Naive thymus-derived CD4-positive, alpha-beta T cell (primary cell): ENCODE results near the gene LAGE3. TPM values are rescaled to one million over a fixed set of nuclear protein-coding genes. Genes with fewer than 3 reads are reported as not detected.

Source experiments
- ATAC-seq: fragments of 150-1000 bp; cut with Tn5 transposase; 2 replicates; pipeline ENCODE4 v1.10.0; 2021; ENCODE audit warnings: mild to moderate bottlenecking, moderate library complexity
- CTCF ChIA-PET: fragments of 350-600 bp; sonication (Branson Sonifier 250); formaldehyde crosslinking; loops from one replicate; lab custom pipeline; 2021; ENCODE audit warnings: antibody characterized with exemption; lab: Charles Lee
- POLR2A ChIA-PET: fragments of 350-600 bp; sonication (Branson Sonifier 250); formaldehyde crosslinking; loops from one replicate; lab custom pipeline; 2021; ENCODE audit warnings: antibody characterized with exemption, inconsistent platforms; lab: Charles Lee
- DNase-seq, 9 donors: peaks; one replicate each; pipeline versions ENCODE4 v3.0.0 to v3.0.0-alpha.2; 2020 to 2022; ENCODE audit warnings: mixed read lengths in 1 of 9
- H3K27ac ChIP-seq: one replicate; pipeline ENCODE4 v1.7.0; 2013; ENCODE audit warnings: mild to moderate bottlenecking, low read depth, low read length, moderate library complexity
- H3K27me3 ChIP-seq, 2 donors: one replicate each; pipeline ENCODE4 v1.7.0; 2013; ENCODE audit warnings: low read length in 2 of 2, mild to moderate bottlenecking in 2 of 2, moderate library complexity in 2 of 2; ENCODE audit not compliant: control insufficient read depth in 2 of 2, insufficient read depth in 2 of 2
- H3K36me3 ChIP-seq, 3 experiments: 1 replicate in 2 of 3; 2 replicates in 1 of 3; pipeline ENCODE4 v1.7.0; 2013; ENCODE audit warnings: low read length in 3 of 3, mild to moderate bottlenecking in 3 of 3, moderate library complexity in 1 of 3; ENCODE audit not compliant: insufficient read depth in 3 of 3, control insufficient read depth in 2 of 3
- H3K4me1 ChIP-seq, 2 donors: one replicate each; pipeline ENCODE4 v1.7.0; 2013; ENCODE audit warnings: low read length in 2 of 2, mild to moderate bottlenecking in 2 of 2, moderate library complexity in 1 of 2; ENCODE audit not compliant: control insufficient read depth in 2 of 2, insufficient read depth in 2 of 2
- H3K4me3 ChIP-seq: 2 replicates; pipeline ENCODE4 v1.7.0; 2013; ENCODE audit warnings: mild to moderate bottlenecking, low read length
- H3K9me3 ChIP-seq, 3 experiments: 1 replicate in 2 of 3; 2 replicates in 1 of 3; pipeline ENCODE4 v1.7.0; 2013; ENCODE audit warnings: low read length in 3 of 3; ENCODE audit not compliant: control insufficient read depth in 2 of 3
- H3K27ac Mint-ChIP-seq, 9 donors: one replicate each; pipeline ENCODE4 v1.8.0; 2020 to 2022; ENCODE audit warnings: mixed read lengths in 9 of 9, mild to moderate bottlenecking in 8 of 9, moderate library complexity in 5 of 9, inconsistent platforms in 2 of 9
- H3K27me3 Mint-ChIP-seq, 5 donors: one replicate each; pipeline ENCODE4 v1.8.0; 2021 to 2022; ENCODE audit warnings: mixed read lengths in 5 of 5, mild to moderate bottlenecking in 1 of 5
- H3K36me3 Mint-ChIP-seq, 5 donors: one replicate each; pipeline ENCODE4 v1.8.0; 2020 to 2022; ENCODE audit warnings: mixed read lengths in 5 of 5, mild to moderate bottlenecking in 3 of 5, inconsistent platforms in 1 of 5
- H3K4me1 Mint-ChIP-seq, 7 donors: one replicate each; pipeline ENCODE4 v1.8.0; 2020 to 2022; ENCODE audit warnings: mixed read lengths in 7 of 7, mild to moderate bottlenecking in 3 of 7, inconsistent platforms in 1 of 7
- H3K4me3 Mint-ChIP-seq, 10 donors: one replicate each; pipeline ENCODE4 v1.8.0; 2020 to 2022; ENCODE audit warnings: mild to moderate bottlenecking in 10 of 10, mixed read lengths in 10 of 10, moderate library complexity in 6 of 10, inconsistent platforms in 2 of 10
- H3K9me3 Mint-ChIP-seq, 11 donors: one replicate each; pipeline ENCODE4 v1.8.0; 2020 to 2022; ENCODE audit warnings: mixed read lengths in 11 of 11, mild to moderate bottlenecking in 4 of 11, inconsistent platforms in 1 of 11, moderate library complexity in 1 of 11
- intact Hi-C, 2 donors: fragments of 100-400 bp; cut with micrococcal nuclease; formaldehyde crosslinking; loops; one replicate each; pipeline ENCODE4 v1.15.1; 2023
- polyA plus RNA-seq, 2 donors: library from polyadenylated mRNA; unstranded; fragments of 300-500 nt; fragmentation: Illumina TruSeq; gene quantifications; one replicate each; pipeline ENCODE4 v1.2.3, GENCODE V29; 2021
- total RNA-seq, 6 experiments: library from RNA in 5 of 6; stranded (reverse) in 5 of 6; gene quantifications; 1 replicate in 5 of 6; 2 replicates in 1 of 6; pipeline ENCODE4 v1.2.3 and lab custom pipeline; 2021 to 2026

Gene LAGE3
- total and polyA plus RNA-seq, 7 experiments from 2014 or later: 11.6 to 85.1 (median 21.2) TPM

DNA sequence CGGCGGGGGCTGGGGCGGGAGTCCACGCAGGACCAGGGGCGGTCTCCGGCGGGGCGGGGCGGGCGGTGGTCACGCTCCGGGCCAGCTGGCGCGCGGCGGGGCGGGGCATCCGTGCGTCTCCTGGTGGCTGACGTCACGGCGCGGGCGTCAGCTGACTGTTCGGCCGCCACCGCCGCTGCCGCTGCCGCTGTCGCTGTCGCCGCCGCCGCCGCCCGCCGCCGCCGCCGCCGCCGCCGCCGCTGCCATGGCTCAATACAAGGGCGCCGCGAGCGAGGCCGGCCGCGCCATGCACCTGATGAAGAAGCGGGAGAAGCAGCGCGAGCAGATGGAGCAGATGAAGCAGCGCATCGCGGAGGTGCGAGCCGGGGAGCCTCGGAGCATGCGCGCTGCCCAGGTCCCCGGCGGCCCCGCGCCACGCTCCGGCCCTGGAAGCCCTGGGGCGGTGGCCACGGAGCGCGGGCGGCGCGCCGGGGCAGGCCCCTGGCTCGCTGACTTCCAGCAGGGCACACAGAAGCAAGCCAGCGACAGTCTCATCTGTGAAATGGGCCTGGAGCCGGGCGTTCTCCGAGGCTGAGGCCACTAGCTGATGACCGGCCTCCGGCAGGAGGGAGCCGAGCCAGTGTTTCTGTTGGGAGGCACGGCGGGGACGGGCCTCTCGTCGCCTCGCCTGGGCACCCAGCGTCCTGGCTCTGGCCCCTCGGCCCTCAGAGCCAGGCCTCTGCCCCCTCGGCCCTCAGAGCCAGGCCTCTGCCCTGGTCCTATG is 34.9 kb downstream of the LAGE3 start, which contains the start of gene FAM50A:
Gene FAM50A, plus strand, starts transcription at position 150 of the 763 bp plus-strand sequence. Its CDS starts 95 bp downstream, at position 245.
- Mint-ChIP-seq H3K4me1 (peaks cover 0 to 29% (median 10%) of the 10 kb centered on the region in 7 donors), H3K36me3 (peaks cover 0 to 6% (median 0%) of the 10 kb centered on the region in 5 donors), H3K9me3 (peaks cover 0 to 3% (median 0%) of the 10 kb centered on the region in 11 donors), H3K4me3 (peak within 1 kb of the TSS; percentile 53 to 84 (median 78)), H3K27me3 (no peaks in the 10 kb centered on the region), H3K27ac (peak within 1 kb of the TSS in 6 of 9 donors; percentile 71 to 88 (median 78))
- Histone ChIP-seq H3K4me1 (peaks cover 6 to 14% of the 10 kb centered on the region in 2 donors), H3K27me3 (no peaks in the 10 kb centered on the region), H3K9me3 (no peaks in the 10 kb centered on the region), H3K36me3 (peaks cover 0 to 34% (median 0%) of the 10 kb centered on the region in 3 experiments), H3K4me3 (peak within 1 kb of the TSS; percentile 55), H3K27ac (peak within 1 kb of the TSS; percentile 74)
- ChIA-PET POLR2A (interaction anchor here (0.5 to 4.1 kb wide), 8 partner anchors 15 to 47 kb away, joined by 3 to 11 read pairs (median 4); partner anchors contain the start of genes ATP6AP1, RPL10, SLC10A3 and UBL4A), CTCF (no interaction called here)
- DNase-seq: peak; percentile 38 to 81 (median 53)
- peak; percentile 91 for ATAC-seq
- intact Hi-C loops: loop anchor here (1.0 to 5.0 kb wide), 3 partner anchors 13 to 33 kb away; partner anchors contain the start of gene LAGE3 (in 1 of the 2)

DNA sequence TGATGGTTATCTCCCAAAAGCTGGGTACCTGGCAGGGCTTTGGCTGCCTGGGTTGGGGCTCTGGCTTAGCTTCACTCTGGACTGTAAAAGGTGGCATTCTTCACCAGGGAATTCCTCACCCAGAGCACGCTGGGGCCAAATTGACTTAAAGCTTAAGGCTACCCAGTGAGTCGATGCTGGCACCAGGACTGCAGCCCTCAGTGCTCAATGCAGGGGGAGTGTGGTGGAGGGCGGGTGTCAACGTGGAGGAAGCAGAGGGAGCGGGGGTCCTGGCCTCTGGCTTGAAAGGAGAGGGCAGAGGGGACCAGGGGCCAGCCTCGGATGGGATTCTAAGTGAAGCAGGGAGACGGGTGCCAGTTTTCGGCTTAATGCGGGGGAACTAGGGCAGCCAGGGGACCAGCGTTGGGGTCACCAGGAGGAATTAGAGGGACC is 35.6 kb downstream of the LAGE3 start:
- ATAC-seq: peak; percentile 26
- no peaks in the 10 kb centered on the region for H3K27me3 Mint-ChIP-seq
- no peak for DNase-seq
- CTCF ChIA-PET: no interaction called here
- intact Hi-C loops: loop anchor here in 1 of 2 donors (2.0 to 5.0 kb wide), 2 partner anchors 13 to 34 kb away; partner anchors contain the start of gene LAGE3
- H3K4me1 ChIP-seq: peaks cover 6 to 14% of the 10 kb centered on the region in 2 donors
- H3K27ac Mint-ChIP-seq: peak overlapping the region in 6 of 9 donors; percentile 71 to 88 (median 78)
- H3K4me3 ChIP-seq: no peak overlapping the region
- peaks cover 0 to 3% (median 0%) of the 10 kb centered on the region in 11 donors for H3K9me3 Mint-ChIP-seq
- peaks cover 0 to 27% (median 0%) of the 10 kb centered on the region in 3 experiments for H3K36me3 ChIP-seq
- H3K27me3 ChIP-seq: no peaks in the 10 kb centered on the region
- peaks cover 0 to 35% (median 14%) of the 10 kb centered on the region in 7 donors for H3K4me1 Mint-ChIP-seq
- H3K4me3 Mint-ChIP-seq: peak overlapping the region; percentile 45 to 84 (median 78)
- H3K27ac ChIP-seq: peak overlapping the region; percentile 74
- POLR2A ChIA-PET: interaction anchor here (0.5 to 4.1 kb wide), 4 partner anchors 15 to 46 kb away, joined by 3 to 11 read pairs (median 6); partner anchors contain the start of genes ATP6AP1 and RPL10
- H3K36me3 Mint-ChIP-seq: peaks cover 0 to 7% (median 0%) of the 10 kb centered on the region in 5 donors
- no peaks in the 10 kb centered on the region for H3K9me3 ChIP-seq

DNA sequence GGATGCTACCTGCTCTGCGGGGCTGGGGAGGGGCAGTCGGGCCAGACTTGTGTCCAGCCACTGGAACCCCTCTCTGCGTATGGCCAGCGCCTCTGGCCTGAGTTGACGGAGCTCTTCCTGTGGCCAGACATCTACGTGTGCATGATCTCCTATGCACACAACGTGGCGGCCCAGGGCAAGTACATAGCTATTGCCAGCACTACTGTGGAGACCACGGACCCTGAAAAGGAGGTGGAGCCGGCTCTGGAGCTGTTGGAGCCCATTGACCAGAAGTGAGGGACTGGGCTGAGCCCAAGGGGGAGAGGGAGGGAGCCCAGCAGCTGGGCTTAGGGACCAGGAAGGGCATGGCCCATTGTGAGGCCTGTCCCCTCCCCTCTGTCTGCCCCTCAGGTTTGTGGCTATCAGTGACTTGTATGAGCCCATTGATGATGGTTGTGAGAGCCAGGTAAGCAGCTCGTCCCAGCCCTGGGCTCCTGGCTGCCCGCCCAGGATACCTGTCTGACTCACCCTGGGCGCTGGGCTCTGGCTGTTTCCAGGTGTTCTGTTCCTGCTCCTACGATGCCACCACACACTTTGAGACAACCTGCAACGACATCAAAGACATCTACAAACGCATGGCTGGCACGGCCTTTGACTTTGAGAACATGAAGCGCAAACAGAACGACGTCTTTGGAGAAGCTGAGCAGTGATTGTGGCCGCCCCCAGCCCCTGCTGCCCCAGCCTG is 36.9 kb downstream of the LAGE3 start:
- Histone ChIP-seq H3K27me3 (no peaks in the 10 kb centered on the region), H3K9me3 (no peaks in the 10 kb centered on the region), H3K36me3 (peaks cover 0 to 17% (median 0%) of the 10 kb centered on the region in 3 experiments), H3K27ac (peak overlapping the region; percentile 14), H3K4me1 (peaks cover 6 to 14% of the 10 kb centered on the region in 2 donors), H3K4me3 (no peak overlapping the region)
- ATAC-seq (no peak), DNase-seq (no peak)
- Mint-ChIP-seq H3K36me3 (peaks cover 0 to 4% (median 0%) of the 10 kb centered on the region in 5 donors), H3K27ac (peak overlapping the region in 7 of 9 donors; percentile 13 to 80 (median 36)), H3K4me3 (peak overlapping the region in 5 of 10 donors; percentile 4 to 84 (median 38)), H3K9me3 (peaks cover 0 to 3% (median 0%) of the 10 kb centered on the region in 11 donors), H3K27me3 (no peaks in the 10 kb centered on the region), H3K4me1 (peaks cover 0 to 42% (median 20%) of the 10 kb centered on the region in 7 donors)
- intact Hi-C loops: loop anchor here in 1 of 2 donors (2.0 to 5.0 kb wide), 2 partner anchors 15 to 35 kb away; partner anchors contain the start of gene LAGE3
- CTCF ChIA-PET: no interaction called here
- POLR2A ChIA-PET: interaction anchor here (0.8 to 3.1 kb wide), 3 partner anchors 14 to 48 kb away, joined by 3 to 17 read pairs (median 6); partner anchors contain the start of genes RPL10 and SLC10A3

DNA sequence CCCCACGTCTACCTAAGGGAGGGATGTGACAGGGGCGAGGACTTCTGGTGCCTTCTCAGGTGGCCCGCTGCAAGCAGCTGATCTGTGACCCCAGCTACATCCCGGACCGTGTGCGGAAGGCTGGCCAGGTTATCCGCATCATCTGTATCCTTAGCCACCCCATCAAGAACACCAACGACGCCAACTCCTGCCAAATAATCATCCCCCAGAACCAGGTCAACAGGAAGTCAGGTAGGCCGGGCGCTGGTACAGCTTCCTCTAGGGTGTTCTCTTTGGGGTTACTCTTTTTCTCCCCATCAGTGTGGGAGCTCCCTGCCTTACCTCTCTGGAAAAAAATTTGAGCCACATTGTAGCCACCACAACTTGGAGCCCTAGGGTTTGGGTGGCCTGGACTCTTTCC is 37.5 kb downstream of the LAGE3 start:
- H3K27ac ChIP-seq: peak overlapping the region; percentile 14
- no peak for ATAC-seq

DNA sequence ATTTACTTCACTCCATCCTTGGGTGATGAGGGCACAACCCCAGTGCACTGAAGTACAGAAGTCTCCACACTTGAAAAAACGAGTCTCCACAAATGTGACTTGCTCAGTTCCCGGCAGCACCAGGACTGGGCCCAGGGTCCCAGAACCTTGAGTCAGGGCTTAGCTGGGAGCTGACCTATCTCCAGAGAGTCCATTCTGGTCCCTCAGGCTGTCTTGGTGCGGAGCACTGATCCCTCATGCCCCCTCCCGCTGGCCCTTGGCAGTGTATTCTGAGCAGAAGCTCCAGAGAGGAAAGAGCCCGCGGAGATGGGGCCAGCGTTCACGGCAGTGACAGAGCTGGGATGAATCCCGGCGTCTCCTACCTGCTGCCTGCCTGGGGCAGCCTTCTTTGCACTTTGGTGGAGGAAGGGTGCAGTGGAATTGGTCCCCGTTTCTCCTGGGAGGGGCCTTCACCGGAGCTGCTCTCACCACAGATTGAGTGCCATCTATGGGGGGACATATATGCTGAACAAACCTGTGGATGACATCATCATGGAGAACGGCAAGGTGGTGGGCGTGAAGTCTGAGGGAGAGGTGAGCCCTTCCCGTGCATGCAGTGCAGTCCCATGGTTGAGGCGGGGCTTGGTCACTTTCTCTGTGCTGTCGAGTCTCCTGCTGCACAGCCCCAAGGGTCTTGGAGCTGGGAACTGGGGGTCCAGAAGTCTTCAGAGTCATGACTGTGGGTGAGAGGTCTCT is 38.3 kb downstream of the LAGE3 start:
- ChIA-PET CTCF (no interaction called here), POLR2A (interaction anchor here (0.8 to 3.1 kb wide), 2 partner anchors 35 to 42 kb away, joined by 3 to 17 read pairs; partner anchors contain the start of gene RPL10)
- DNase-seq (no peak), ATAC-seq (no peak)
- Histone ChIP-seq H3K9me3 (no peaks in the 10 kb centered on the region), H3K4me3 (no peak overlapping the region), H3K4me1 (peaks cover 6 to 14% of the 10 kb centered on the region in 2 donors), H3K27ac (no peak overlapping the region), H3K27me3 (no peaks in the 10 kb centered on the region), H3K36me3 (peaks cover 0 to 14% (median 0%) of the 10 kb centered on the region in 3 experiments)
- peak overlapping the region in 2 of 10 donors; percentile 4 to 17 for H3K4me3 Mint-ChIP-seq
- H3K27ac Mint-ChIP-seq: peak overlapping the region in 2 of 9 donors; percentile 8 to 74
- H3K27me3 Mint-ChIP-seq: no peaks in the 10 kb centered on the region
- peaks cover 0 to 4% (median 0%) of the 10 kb centered on the region in 11 donors for H3K9me3 Mint-ChIP-seq
- peaks cover 0 to 1% (median 0%) of the 10 kb centered on the region in 5 donors for H3K36me3 Mint-ChIP-seq
- peaks cover 0 to 48% (median 20%) of the 10 kb centered on the region in 7 donors for H3K4me1 Mint-ChIP-seq
- intact Hi-C loops: loop anchor here in 1 of 2 donors (5.0 kb wide), 1 partner anchor 37 kb away; the partner anchor contains the start of gene LAGE3

More for the DNA sequence above, 37.5 kb downstream of the LAGE3 start:
- Mint-ChIP-seq H3K27me3 (no peaks in the 10 kb centered on the region), H3K27ac (peak overlapping the region in 5 of 9 donors; percentile 32 to 80 (median 45)), H3K4me1 (peaks cover 0 to 42% (median 17%) of the 10 kb centered on the region in 7 donors), H3K4me3 (peak overlapping the region in 5 of 10 donors; percentile 5 to 84 (median 38)), H3K9me3 (peaks cover 0 to 2% (median 0%) of the 10 kb centered on the region in 11 donors), H3K36me3 (peaks cover 0 to 1% (median 0%) of the 10 kb centered on the region in 5 donors)
- H3K9me3 ChIP-seq: no peaks in the 10 kb centered on the region
- H3K36me3 ChIP-seq: peaks cover 0 to 15% (median 0%) of the 10 kb centered on the region in 3 experiments
- no peaks in the 10 kb centered on the region for H3K27me3 ChIP-seq
- intact Hi-C loops: loop anchor here in 1 of 2 donors (5.0 kb wide), 1 partner anchor 36 kb away; the partner anchor contains the start of gene LAGE3
- POLR2A ChIA-PET: interaction anchor here (1.3 to 3.1 kb wide), 2 partner anchors 15 to 42 kb away, joined by 6 to 17 read pairs; partner anchors contain the start of gene RPL10
- DNase-seq: no peak
- CTCF ChIA-PET: no interaction called here
- peaks cover 6 to 14% of the 10 kb centered on the region in 2 donors for H3K4me1 ChIP-seq
- H3K4me3 ChIP-seq: no peak overlapping the region
